NB4 (cell line): ENCODE results near the gene KIF7.

Experiments used
- TF ChIP-seq, protein P1 (sequence below): IDR thresholded peaks from one replicate; pipeline ENCODE4 v1.5.1; 2012; ENCODE audit warnings: low read depth, low read length
- TF ChIP-seq, protein P2 (sequence below): IDR thresholded peaks from 2 replicates; pipeline ENCODE4 v1.6.1; 2011; ENCODE audit warnings: low read depth, low read length

DNA sequence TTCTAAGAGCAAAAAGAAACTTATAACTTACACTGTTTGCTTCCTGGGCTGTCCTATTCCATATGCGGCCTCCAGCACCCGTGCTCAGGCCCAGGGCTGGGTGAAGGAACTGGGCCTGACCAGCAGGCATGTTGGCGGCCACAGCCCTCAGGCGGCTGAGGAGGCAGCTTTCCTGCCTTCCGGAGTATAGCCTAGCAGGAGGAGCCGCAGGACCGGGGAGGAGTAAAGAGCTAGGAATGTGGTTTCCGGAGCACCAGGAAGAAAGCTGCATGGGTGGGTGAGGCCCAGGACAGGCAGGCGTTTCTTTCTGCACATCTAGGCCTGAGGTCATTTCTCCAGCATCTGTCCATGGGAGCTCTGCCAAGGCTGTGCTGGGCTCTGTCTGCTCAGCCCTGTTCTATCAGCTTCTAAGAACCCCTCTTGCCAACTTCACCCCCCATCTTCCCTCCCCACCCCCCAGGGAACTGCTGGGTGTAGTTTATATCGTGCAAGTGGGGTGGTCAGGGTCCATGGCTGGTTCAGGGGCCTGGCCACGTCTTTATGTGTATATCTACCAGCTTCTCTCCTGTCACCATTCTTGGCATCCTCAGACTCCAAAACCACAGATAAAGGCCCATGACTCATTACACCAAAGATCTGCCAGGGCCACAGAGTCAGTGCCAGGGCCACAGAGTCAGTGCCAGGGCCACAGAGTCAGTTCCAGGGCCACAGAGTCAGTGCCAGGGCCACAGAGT, 7.8 kb upstream of the KIF7 start:
- TF ChIP-seq, protein P1, sequence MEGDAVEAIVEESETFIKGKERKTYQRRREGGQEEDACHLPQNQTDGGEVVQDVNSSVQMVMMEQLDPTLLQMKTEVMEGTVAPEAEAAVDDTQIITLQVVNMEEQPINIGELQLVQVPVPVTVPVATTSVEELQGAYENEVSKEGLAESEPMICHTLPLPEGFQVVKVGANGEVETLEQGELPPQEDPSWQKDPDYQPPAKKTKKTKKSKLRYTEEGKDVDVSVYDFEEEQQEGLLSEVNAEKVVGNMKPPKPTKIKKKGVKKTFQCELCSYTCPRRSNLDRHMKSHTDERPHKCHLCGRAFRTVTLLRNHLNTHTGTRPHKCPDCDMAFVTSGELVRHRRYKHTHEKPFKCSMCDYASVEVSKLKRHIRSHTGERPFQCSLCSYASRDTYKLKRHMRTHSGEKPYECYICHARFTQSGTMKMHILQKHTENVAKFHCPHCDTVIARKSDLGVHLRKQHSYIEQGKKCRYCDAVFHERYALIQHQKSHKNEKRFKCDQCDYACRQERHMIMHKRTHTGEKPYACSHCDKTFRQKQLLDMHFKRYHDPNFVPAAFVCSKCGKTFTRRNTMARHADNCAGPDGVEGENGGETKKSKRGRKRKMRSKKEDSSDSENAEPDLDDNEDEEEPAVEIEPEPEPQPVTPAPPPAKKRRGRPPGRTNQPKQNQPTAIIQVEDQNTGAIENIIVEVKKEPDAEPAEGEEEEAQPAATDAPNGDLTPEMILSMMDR = no peak
- TF ChIP-seq, protein P2, sequence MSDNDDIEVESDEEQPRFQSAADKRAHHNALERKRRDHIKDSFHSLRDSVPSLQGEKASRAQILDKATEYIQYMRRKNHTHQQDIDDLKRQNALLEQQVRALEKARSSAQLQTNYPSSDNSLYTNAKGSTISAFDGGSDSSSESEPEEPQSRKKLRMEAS = no peak
